RKO (cell line): ENCODE results near the gene DKKL1.

Source experiments
- DNase-seq: peaks from one replicate; pipeline ENCODE4 v3.0.0-alpha.2; 2016; ENCODE audit warnings: low spot score

The DKKL1 gene

DNA sequence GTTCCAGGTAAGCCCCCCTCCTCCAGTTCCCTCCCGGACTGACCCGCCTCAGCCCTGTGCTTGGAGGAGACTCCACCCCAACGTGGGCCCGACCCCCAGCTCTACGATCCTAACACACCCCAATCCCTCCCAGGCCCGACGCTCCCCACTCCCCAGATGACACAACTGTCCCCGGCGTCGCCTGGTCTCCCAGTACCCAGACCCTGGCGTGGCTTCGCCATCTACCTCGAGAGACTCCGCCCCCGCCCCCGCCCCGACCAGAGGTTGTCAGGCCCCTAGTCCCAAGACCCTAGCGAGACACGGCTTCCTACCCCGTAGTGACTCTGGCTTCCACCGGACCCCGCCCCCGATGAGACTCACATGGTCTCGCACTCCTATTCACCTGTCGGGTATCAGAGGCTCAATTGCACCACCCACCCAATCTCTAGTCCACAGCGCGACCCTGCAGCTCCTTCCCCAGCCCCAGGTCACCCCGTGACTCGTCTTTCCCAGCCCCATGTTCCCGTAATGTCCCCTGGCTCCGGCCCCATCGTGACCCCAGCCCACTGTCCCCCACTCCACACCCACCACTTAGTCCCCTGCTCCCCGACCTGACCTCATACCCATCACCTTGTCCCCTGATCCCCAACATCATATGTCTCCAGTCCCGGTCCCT lies 25.5 kb upstream of the DKKL1 start:
- no peak for DNase-seq

DNA sequence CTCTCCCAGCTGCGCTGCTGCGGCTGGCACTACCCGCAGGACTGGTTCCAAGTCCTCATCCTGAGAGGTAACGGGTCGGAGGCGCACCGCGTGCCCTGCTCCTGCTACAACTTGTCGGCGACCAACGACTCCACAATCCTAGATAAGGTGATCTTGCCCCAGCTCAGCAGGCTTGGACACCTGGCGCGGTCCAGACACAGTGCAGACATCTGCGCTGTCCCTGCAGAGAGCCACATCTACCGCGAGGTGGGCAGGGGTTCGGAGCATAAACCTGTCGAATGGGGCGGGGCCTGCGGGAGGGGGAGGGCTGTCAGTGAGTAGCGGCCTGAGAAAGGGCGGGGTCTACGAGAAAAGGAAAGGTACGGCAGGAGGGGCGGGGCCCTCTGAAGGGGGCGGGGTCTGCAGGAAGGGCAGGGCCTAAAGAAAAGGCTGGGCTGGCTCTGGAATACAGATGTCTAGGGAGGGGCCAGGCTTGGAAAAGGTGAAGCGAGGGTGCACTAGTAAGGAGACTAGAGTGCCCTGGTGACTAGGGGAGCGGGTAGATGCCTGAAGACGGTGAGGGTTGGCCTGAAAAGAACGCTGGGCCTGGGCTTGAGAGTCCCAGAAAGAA lies 24.9 kb upstream of the DKKL1 start:
- no peak for DNase-seq

GRCh38 chr19:49339301-49340068 lies 24.2 kb upstream of the DKKL1 start:
- DNase-seq: no peak

GRCh38 chr19:49340069-49340864 lies 23.4 kb upstream of the DKKL1 start:
- no peak for DNase-seq

DNA sequence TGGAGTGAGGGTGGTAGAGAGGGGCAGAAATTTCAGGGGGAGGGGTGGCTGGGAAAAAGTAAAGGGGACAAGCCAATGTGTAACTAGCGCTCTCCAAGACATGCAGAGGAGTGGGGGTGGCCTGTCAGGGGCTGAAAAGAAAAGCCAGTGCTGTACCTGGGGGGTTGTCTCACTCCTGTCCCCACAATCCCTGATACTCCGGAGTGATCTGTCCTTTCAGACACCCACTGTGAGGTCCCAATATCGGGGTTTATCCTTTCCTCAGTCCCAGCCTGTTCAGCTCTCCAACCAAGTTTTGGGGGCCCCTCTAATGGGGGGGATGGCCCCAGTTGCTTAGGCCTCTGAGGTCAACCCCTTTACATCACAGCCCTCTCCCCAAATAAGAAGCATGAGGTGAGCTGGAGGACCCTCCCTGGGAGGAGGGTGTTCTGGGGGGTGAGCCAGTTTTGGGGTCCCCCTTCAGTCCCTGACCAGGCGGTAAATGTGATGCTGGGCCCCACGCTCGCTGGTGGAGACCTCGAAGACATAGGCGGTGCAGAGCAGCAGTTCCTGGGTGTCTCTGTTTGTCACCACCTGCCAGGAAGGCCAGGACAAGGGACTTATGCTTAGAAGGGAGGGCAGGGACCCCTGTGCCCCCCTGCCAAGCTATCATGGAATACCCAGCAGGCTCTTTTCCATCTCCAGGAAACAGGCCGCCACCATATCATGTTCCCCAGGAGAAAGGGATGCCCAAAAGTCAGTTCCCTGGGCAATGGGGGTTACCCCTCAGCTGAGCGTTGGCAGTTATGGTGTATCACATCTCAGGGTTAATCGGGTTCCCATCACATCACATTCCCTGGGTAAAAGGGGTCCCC lies 22.6 kb upstream of the DKKL1 start:
- DNase-seq: no peak

GRCh38 chr19:49342291-49342721 lies 21.4 kb upstream of the DKKL1 start:
- no peak for DNase-seq

- no peak for DNase-seq
Measured at GRCh38 chr19:49343123-49343522, 20.6 kb upstream of the DKKL1 start.

DNA sequence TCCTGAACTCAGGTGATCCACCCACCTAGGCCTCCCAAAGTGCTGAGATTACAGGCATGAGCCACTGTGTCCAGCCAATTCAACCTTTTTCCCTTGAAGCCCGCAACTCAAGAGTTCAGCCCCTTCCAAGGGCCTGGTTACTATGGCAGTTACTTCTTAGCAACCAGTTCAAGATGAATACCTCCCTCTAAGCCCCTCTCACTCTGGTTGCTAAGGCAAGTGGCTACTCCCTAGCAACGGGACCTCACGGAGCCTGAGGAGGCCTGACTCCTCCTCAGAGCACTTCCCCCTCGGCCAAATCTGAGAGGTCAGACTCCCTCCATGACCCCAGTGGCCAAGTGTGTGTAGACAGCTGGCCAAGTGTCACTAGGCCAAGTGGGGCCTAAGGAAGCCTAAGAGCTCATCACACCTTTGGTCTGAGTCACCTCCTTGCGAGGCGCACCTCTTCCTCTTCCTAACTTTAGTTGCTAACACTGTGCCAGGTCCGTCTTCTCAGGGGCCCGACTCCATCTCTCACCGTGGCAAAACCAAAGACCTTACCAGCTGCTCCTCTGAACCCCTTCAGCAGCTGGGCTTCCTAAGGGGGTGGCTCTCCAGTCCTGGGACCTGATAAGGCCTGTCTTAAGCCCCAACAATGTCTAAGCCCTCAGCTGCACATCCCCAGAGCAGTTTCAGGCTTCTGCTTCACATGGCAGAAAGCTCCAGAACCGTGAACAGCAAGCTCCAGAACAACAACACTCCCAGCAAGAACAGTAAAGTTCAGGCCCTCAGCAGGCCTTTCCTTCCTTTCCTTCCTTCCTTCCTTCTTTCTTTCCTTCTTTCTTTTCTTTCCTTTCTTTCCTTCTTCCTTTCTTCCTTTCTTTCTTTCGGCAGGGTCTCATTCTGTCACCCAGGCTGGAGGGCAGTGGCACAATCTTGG lies 18.9 kb upstream of the DKKL1 start:
- no peak for DNase-seq

DNA sequence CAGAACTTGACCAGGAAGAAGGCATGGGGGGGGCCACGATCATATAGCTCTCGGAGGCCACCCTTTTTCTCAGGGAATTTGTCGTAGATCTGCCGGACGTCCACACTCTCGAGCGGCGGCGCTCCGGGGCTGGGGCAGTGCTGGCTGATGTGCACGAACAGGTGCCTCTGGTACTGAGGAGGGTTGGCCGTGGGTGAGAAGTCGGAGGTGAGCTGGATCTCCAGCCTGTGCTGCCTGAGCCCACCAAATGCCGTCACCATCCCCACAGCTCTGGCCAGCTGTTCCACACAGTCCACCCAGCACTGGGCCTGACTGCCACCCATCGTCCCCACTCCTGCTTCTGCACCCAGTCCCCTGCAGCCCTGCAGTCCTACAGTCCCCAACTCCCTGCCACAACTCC lies 16.5 kb upstream of the DKKL1 start:
- DNase-seq: no peak

GRCh38 chr19:49347835-49348234 lies 15.8 kb upstream of the DKKL1 start:
- DNase-seq: peak; percentile 83

DNA sequence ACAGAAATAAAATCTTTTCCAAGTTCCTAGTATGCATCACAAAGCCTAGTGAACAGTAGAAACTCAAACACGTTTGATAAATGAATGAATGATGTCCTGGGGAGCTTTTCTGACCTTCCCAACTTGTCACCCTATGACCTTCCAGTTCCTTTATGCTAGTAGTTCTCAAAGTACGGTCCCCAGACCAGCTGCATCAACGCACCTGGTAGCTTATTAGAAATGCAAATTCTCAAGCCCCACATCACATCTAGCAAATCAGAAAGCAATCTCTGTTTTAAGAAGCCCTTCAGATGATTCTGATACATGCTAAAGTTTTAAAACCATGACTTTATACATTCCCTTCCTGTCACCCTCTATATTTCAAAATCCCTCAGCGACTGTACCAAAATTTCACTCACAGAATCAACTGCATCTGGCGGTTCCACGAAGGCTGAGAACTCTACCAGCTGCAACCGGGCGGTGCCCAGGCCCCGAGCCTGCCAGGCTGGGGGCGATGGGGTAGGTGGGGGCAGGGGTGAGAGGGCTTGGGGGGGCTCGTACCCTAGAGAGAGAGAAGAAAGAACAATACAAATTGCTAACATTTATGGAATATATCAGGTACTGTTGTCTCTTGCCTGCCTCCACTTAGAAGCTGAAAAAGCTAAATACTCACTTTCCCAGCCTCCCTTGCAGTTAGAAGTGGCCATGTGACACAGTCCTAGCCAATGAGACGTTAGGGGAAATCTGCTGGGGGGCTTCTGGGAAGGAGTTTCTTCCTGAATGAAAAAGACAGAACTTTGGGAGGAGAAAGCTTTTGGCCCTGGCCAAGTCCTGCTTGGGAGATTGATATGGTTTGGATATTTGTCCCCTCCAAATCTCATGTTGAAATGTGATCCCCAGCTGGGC lies 15.1 kb upstream of the DKKL1 start:
- DNase-seq: no peak

GRCh38 chr19:49349567-49349966 lies 14.1 kb upstream of the DKKL1 start:
- no peak for DNase-seq

DNA sequence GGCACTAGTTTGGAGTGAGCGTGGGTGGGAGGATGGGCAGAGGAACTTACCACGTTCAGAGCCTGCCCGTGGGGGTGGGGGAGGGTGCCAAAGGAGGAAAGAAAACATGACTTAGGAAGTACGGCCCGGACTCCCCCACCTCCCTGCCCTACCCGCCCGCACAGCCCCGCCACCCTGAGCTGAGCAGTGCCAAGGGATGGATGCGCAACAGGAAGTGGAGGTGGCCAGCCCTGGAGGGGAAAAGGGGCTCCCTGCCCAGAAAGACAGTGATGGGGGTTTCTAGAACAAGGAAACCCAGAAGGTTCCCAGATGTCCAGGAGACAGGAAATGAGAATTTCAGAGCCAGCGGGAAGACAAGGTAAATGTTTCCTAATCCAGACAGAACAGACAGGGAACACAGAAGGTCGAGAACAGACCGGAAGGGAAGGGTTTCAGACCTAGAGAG lies 7.7 kb upstream of the DKKL1 start:
- DNase-seq: no peak

- no peak for DNase-seq
Measured at GRCh38 chr19:49356382-49356781, 7.3 kb upstream of the DKKL1 start.

DNA sequence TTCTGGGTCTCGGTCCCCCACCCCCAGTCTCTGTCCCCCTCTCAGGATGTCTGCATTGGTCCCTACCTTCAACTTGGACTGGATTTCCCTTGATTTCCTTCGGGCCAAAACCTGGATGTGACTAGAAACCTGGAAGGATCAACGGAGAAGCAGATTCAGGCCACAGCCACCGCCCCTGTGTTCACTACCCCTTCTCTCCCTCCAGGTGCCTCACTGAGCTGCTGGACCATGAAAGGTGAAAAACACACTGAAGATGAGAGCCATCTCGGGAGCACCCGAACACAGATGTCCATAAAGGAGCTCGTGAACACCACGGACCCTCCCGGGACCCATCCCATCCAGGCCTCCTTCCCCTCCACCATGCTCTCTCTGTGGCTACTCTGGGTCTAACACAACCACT lies 6.5 kb upstream of the DKKL1 start:
- no peak for DNase-seq

DNA sequence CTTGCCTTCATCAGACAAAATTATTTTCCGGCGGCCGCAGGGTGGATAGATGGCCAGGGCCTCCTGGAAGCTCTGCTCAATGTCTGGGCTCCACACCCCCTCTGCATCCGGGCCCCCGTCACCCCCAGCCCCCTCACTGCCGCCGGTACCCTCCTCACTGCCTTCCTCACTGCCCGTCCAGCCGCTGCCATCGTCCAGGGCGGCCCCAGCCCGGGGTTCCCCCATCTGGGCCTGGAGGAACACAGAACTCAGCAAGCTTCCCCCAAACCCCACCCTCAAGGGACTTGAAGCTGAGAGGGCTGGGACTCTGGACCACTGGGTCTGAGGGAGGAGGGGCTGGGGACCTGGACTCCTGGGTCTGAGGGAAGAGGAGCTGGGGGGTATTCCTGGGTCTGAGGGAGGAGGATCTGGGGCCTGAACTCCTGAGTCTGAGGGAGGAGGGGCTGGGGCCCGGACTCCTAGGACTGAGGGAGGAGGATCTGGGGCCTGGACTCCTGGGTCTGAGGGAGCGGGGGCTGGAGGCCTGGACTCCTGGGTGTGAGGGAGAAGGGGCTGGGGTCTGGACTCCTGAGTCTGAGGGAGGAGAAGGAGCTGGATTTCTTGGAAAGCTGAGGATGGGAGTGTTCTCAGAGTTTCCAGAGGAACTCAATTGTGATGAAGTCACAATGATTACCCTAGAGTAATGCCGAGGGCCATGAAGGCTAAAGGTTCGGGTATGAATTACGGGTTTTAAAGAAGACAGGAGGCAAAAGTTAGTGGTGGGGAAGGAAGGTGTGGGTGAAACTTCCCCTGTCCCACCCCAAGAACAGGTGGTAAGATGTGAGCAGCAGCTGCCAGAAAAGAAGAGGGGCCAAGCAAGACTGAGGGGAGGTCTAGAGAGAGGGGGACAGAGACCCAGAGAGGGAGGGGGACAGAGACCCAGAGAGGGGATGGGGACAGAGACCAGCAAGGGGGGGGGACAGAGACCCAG lies 3.5 kb upstream of the DKKL1 start:
- no peak for DNase-seq

DNA sequence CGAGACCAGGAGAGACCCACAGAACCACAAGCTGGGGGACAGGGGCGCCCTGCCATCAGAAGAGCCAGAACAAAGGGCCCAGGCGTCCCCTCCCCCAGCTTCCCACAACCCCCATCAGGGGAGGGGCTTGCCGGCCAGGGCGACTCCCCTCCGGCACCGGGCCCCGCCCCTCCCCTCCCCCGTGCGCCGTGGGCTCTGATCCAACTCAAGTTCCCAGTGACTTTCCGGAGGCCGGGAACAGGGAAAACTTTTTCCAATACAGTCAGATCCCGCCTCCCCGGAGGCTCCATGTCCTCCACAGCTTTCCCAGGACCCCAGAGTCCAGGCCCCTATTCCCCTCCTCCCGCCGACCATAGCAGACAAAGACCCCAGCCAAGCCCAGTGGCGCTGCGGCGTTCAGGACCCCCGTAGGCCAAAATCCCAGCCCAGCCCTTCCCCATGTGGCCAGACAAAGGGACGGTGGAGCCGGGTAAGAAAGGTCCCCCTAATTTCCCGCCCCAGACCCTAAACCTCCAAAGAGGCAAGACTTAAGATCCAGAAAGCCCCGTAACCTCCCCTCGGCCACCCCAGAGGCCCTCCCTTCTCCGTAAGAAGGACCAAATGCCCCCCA lies 2.1 kb upstream of the DKKL1 start:
- peak; percentile 76 for DNase-seq
